Small intestine (tissue), 7 donors: ENCODE results near the gene ENOX1. TPM values are rescaled to one million over a fixed set of nuclear protein-coding genes. Genes with fewer than 3 reads are reported as not detected.

Experiments used
- DNase-seq, 2 donors: peaks; one replicate each; pipeline versions ENCODE4 v3.0.0 to v3.0.0-alpha.2; 2013
- FAIRE-seq: peaks from 2 replicates; lab custom pipeline; 2012; peaks lifted over from hg19 to GRCh38; lab: Jason Lieb, UNC
- H3K27ac ChIP-seq, 3 donors: one replicate each; pipeline ENCODE4 v1.5.1; 2013; ENCODE audit warnings: low read length in 2 of 3, mild to moderate bottlenecking in 2 of 3, control low read depth in 1 of 3, inconsistent platforms in 1 of 3, low read depth in 1 of 3, moderate library complexity in 1 of 3
- H3K27me3 ChIP-seq, 3 donors: one replicate each; pipeline ENCODE4 v1.6.1; 2013; ENCODE audit warnings: low read length in 3 of 3, inconsistent platforms in 1 of 3; ENCODE audit not compliant: control insufficient read depth in 3 of 3, insufficient read depth in 3 of 3
- H3K36me3 ChIP-seq, 3 donors: one replicate each; pipeline ENCODE4 v1.6.1; 2013; ENCODE audit warnings: low read length in 3 of 3, inconsistent platforms in 1 of 3, low read depth in 1 of 3, mild to moderate bottlenecking in 1 of 3, moderate library complexity in 1 of 3; ENCODE audit not compliant: control insufficient read depth in 3 of 3, insufficient read depth in 2 of 3
- H3K4me1 ChIP-seq, 3 donors: one replicate each; pipeline ENCODE4 v1.6.1; 2013; ENCODE audit warnings: low read length in 2 of 3, inconsistent platforms in 1 of 3, low read depth in 1 of 3, mild to moderate bottlenecking in 1 of 3, moderate library complexity in 1 of 3; ENCODE audit not compliant: control insufficient read depth in 3 of 3, insufficient read depth in 2 of 3
- H3K4me3 ChIP-seq, 3 donors: one replicate each; pipeline ENCODE4 v1.5.1; 2013; ENCODE audit warnings: low read length in 3 of 3, control low read depth in 1 of 3, inconsistent platforms in 1 of 3, low read depth in 1 of 3, mild to moderate bottlenecking in 1 of 3, moderate library complexity in 1 of 3
- H3K9me3 ChIP-seq, 2 donors: one replicate each; pipeline ENCODE4 v1.6.1; 2013; ENCODE audit warnings: low read depth in 1 of 2, low read length in 1 of 2; ENCODE audit not compliant: control insufficient read depth in 2 of 2, insufficient read depth in 1 of 2
- WGBS, 3 donors: extraction: QIAGEN DNeasy Blood & Tissue Kit; methylation state at CpG; one replicate each; pipeline ENCODE4 v1.1.7; 2013; 5-methylcytosine and 5-hydroxymethylcytosine counted together
- polyA plus RNA-seq, 4 donors: library from polyadenylated mRNA; stranded (reverse) in 3 of 4; unstranded in 1 of 4; fragments of 200-250 nt in 3 of 4; fragments of 120-200 nt in 1 of 4; gene quantifications; one replicate each; pipeline versions ENCODE4 v1.2.1 to v1.2.3, GENCODE V29; 2013
- donor health status: healthy with polysubstance abuse.
- donor health status: control.
- donor health status: control.
- donor health status: Bipolar disorder and iron deficiency.
- donor health status: healthy.

The ENOX1 gene
- polyA plus RNA-seq, 4 donors = 0.27 to 0.87 (median 0.72) TPM; not detected in 1

DNA sequence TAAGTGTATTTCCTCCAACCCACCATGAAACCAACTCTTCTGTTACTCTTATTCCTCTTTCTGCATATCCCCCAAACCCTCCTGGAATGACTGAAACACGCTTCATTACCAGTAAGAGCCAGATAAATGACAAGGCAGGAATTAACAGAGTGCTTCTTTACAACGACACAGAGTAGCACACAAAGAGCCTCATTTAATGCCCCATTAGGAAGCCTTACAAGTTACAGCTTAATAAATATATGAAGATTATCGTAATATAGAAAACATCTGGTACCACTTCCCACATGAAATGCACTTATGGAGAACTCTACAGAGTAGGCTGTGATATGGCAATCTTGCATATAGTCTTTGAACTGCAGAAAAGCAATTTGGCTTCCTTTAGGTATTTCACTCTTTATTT is 116.8 kb downstream of the ENOX1 start:
- Histone ChIP-seq H3K27ac (no peak overlapping the region), H3K27me3 (no peaks in the 10 kb centered on the region), H3K4me3 (no peak overlapping the region), H3K36me3 (no peaks in the 10 kb centered on the region), H3K9me3 (no peaks in the 10 kb centered on the region), H3K4me1 (peaks cover 0 to 2% (median 0%) of the 10 kb centered on the region in 3 donors)
- FAIRE-seq (no peak), DNase-seq (no peak)
- WGBS, 3 donors = 65 to 86% (median 82%) methylated on average over 3 of the region's 3 CpGs

- H3K27ac ChIP-seq = no peak overlapping the region
- no peaks in the 10 kb centered on the region for H3K36me3 ChIP-seq
- no peak overlapping the region for H3K4me3 ChIP-seq
- FAIRE-seq (no peak), DNase-seq (no peak)
- H3K4me1 ChIP-seq = peaks cover 0 to 3% (median 0%) of the 10 kb centered on the region in 3 donors
- H3K27me3 ChIP-seq = no peaks in the 10 kb centered on the region
- 72 to 77% (median 76%) methylated on average over 1 of the region's 1 CpG for WGBS, 3 donors
- no peaks in the 10 kb centered on the region for H3K9me3 ChIP-seq
Measured at GRCh38 chr13:43669101-43669500, 117.7 kb downstream of the ENOX1 start.

DNA sequence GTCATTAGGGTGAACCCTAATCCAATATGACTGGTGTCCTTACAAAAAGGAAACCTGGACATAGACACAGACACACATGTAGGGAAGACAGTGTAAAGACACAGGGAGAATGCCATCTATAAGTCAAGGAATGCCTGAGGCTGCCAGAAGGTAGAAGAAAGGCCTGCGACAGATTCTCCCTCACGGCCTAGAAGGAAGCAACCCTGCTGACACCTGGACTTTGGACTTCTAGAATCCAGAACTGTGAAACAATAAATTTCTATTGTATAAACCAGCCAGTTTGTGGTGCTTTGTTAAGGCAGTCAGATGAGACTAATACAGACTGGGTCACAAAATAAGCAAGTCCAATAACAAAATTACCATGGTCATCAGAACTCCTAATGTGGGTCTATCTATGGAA is 120.4 kb downstream of the ENOX1 start:
- Histone ChIP-seq H3K27ac (no peak overlapping the region), H3K4me1 (peaks cover 0 to 4% (median 3%) of the 10 kb centered on the region in 3 donors), H3K27me3 (no peaks in the 10 kb centered on the region), H3K4me3 (no peak overlapping the region), H3K9me3 (no peaks in the 10 kb centered on the region), H3K36me3 (no peaks in the 10 kb centered on the region)
- DNase-seq = peak in 1 of 2 donors; percentile 17
- FAIRE-seq = no peak
- 49 to 68% (median 64%) methylated on average over 2 of the region's 2 CpGs for WGBS, 3 donors

- no peaks in the 10 kb centered on the region for H3K36me3 ChIP-seq
- H3K9me3 ChIP-seq = no peaks in the 10 kb centered on the region
- DNase-seq (no peak), FAIRE-seq (no peak)
- H3K4me1 ChIP-seq = peaks cover 0 to 4% (median 3%) of the 10 kb centered on the region in 3 donors
- WGBS, 3 donors = 75 to 83% (median 83%) methylated on average over 6 of the region's 6 CpGs
- H3K4me3 ChIP-seq = no peak overlapping the region
- no peak overlapping the region for H3K27ac ChIP-seq
- no peaks in the 10 kb centered on the region for H3K27me3 ChIP-seq
Measured at GRCh38 chr13:43665388-43665787, 121.4 kb downstream of the ENOX1 start.

DNA sequence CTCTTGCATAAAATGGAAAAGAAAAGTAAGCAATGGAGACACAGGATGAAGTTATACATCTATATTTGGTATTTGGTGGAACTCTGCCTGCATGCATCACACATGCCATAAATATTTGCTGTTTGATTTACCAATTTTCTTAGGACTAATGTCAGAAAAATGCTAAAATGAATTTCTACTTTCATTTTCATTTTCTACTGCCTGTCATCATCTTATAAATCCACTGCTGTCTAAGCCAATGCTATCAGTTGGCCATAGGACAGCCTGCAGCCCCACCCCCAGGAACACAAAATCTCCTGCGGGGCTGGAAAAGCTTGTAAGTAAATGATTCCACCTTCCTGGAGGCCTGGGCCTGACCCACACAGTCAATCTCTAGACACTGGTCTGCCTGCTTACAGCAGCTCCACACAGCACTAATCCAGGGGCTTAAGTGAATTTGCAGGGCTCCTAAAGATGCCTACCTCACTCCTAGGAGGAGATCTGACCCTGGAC is 122.0 kb downstream of the ENOX1 start:
- Histone ChIP-seq H3K4me3 (no peak overlapping the region), H3K27ac (peak overlapping the region in 1 of 3 donors; percentile 58), H3K4me1 (peaks cover 0 to 4% (median 3%) of the 10 kb centered on the region in 3 donors), H3K9me3 (no peaks in the 10 kb centered on the region), H3K27me3 (no peaks in the 10 kb centered on the region), H3K36me3 (no peaks in the 10 kb centered on the region)
- no peak for FAIRE-seq
- WGBS, 3 donors = 7 to 15% (median 10%) methylated on average over 1 of the region's 1 CpG
- DNase-seq = peak; percentile 42 to 47

DNA sequence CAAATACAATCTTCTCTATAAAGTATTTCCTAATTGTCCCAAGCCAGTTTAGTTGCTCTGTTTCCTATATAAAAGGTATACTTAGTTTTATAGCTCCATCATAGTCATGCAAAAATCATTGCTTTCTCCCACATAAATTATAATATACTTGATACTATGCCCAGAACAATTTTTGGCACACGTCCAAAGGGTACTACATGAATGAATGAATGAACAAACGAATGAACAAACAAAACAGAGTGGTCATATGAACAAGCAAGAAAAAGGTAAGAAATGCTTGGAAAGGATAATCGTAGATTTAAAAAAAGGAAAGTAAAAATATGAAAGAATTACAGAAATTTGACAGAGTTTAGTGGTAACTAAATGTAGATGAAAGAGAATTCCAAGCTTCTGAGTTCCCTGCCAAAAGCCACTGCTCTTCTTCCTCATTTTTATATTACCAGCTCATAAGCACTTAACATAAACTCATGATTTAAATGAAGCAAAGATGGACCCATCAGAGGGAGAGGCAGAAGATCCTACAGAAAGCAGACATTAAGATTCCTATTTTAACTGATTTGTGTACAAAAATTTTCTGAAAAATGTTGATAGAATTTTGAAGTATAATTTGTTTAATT is 123.2 kb downstream of the ENOX1 start:
- DNase-seq (no peak), FAIRE-seq (no peak)
- Histone ChIP-seq H3K9me3 (no peaks in the 10 kb centered on the region), H3K4me1 (peaks cover 0 to 4% (median 3%) of the 10 kb centered on the region in 3 donors), H3K27me3 (no peaks in the 10 kb centered on the region), H3K36me3 (no peaks in the 10 kb centered on the region), H3K27ac (no peak overlapping the region), H3K4me3 (no peak overlapping the region)
- 61 to 74% (median 64%) methylated on average over 3 of the region's 3 CpGs for WGBS, 3 donors

DNA sequence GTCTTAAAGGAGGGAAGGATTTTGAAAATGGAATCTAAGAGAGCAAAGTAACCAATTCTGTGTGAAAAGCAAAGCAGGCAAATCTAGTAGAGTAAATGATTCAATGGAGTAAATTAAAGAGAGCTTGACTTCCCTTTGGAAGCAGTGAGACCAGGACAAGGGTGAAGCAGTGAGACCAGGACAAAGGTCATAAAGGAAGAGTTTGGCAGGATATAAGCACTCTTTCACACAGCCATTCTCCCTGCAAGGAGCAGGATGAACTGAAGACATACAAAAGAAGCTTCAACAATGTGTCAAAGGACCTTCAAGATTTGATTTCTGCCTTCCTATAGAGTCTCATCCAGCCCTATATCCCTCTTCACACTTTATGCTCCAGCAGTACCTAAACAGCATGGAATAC is 123.8 kb downstream of the ENOX1 start:
- H3K4me1 ChIP-seq = peaks cover 0 to 4% (median 3%) of the 10 kb centered on the region in 3 donors
- H3K27ac ChIP-seq = no peak overlapping the region
- no peak for FAIRE-seq
- H3K9me3 ChIP-seq = no peaks in the 10 kb centered on the region
- H3K27me3 ChIP-seq = no peaks in the 10 kb centered on the region
- no peak overlapping the region for H3K4me3 ChIP-seq
- DNase-seq = peak; percentile 22 to 74
- H3K36me3 ChIP-seq = no peaks in the 10 kb centered on the region

- Histone ChIP-seq H3K27ac (no peak overlapping the region), H3K4me3 (no peak overlapping the region), H3K36me3 (no peaks in the 10 kb centered on the region), H3K27me3 (no peaks in the 10 kb centered on the region), H3K9me3 (no peaks in the 10 kb centered on the region), H3K4me1 (peaks cover 0 to 4% (median 3%) of the 10 kb centered on the region in 3 donors)
- 75 to 79% (median 76%) methylated on average over 6 of the region's 6 CpGs for WGBS, 3 donors
- DNase-seq (no peak), FAIRE-seq (no peak)
Measured at GRCh38 chr13:43661161-43661830, 125.5 kb downstream of the ENOX1 start.
